ENCODE measurements around the gene PRSS56. TPM values are rescaled to one million over a fixed set of nuclear protein-coding genes. Genes with fewer than 3 reads are reported as not detected.

The PRSS56 gene
- total and polyA plus RNA-seq, 2 donors (not counting 1 experiment from before 2014, with no cell fraction given) = not detected

Other genes starting within 250 kb of the PRSS56 start
- gene ALPP, start 141.6 kb upstream of the PRSS56 start, total RNA-seq = not detected in 2 replicates
- gene ALPP, start 141.6 kb upstream of the PRSS56 start, polyA plus RNA-seq = not detected in 2 replicates
- not detected in 2 replicates for gene ALPG, start 113.5 kb upstream of the PRSS56 start, total RNA-seq
- gene ALPG, start 113.5 kb upstream of the PRSS56 start, polyA plus RNA-seq = not detected in 2 replicates
- gene ALPI, start 64.2 kb upstream of the PRSS56 start, total RNA-seq = not detected in 2 replicates
- not detected in 2 replicates for gene ALPI, start 64.2 kb upstream of the PRSS56 start, polyA plus RNA-seq
- not detected in 2 replicates for gene ECEL1, start 32.6 kb upstream of the PRSS56 start, total RNA-seq
- not detected in 2 replicates for gene ECEL1, start 32.6 kb upstream of the PRSS56 start, polyA plus RNA-seq
- gene CHRND, start 5.8 kb downstream of the PRSS56 start, total RNA-seq = not detected in 2 replicates
- gene CHRND, start 5.8 kb downstream of the PRSS56 start, polyA plus RNA-seq = not detected in 2 replicates
- gene CHRNG, start 19.3 kb downstream of the PRSS56 start, total RNA-seq = not detected in 2 replicates
- gene CHRNG, start 19.3 kb downstream of the PRSS56 start, polyA plus RNA-seq = not detected in 2 replicates
- 2.1 and 4.0 TPM in 2 replicates for gene TIGD1, start 30.2 kb downstream of the PRSS56 start, total RNA-seq
- gene TIGD1, start 30.2 kb downstream of the PRSS56 start, polyA plus RNA-seq = 2.5 and 3.0 TPM in 2 replicates
- gene EIF4E2, start 30.3 kb downstream of the PRSS56 start, total RNA-seq = 94.5 and 101 TPM in 2 replicates
- gene EIF4E2, start 30.3 kb downstream of the PRSS56 start, polyA plus RNA-seq = 75.3 and 77.6 TPM in 2 replicates
- not detected in 2 replicates for gene EFHD1, start 113.2 kb downstream of the PRSS56 start, total RNA-seq
- gene EFHD1, start 113.2 kb downstream of the PRSS56 start, polyA plus RNA-seq = 0.09 and 0.83 TPM in 2 replicates
- gene GIGYF2, start 176.9 kb downstream of the PRSS56 start, total RNA-seq = 46.2 and 64.7 TPM in 2 replicates
- gene GIGYF2, start 176.9 kb downstream of the PRSS56 start, polyA plus RNA-seq = 31.1 and 33.6 TPM in 2 replicates

Measured in fibroblast of lung (primary cell).